Subcutaneous adipose tissue (tissue), 4 donors: ENCODE measurements around the gene LAMC3. TPM values are rescaled to one million over a fixed set of nuclear protein-coding genes. Genes with fewer than 3 reads are reported as not detected.

Experiments
- total RNA-seq, 4 donors: library from RNA; depleted of rRNA; stranded (reverse); fragments of >200 nt; gene quantifications; one replicate each; pipeline ENCODE4 v1.1.0, GENCODE V29; 2016
- TF ChIP-seq, protein P1 (sequence below): fragments of 450-650 bp; IDR thresholded peaks from one replicate; pipeline ENCODE4 v1.5.1; 2016; ENCODE audit warnings: low read depth, mild to moderate bottlenecking, control low read depth, antibody characterized with exemption, moderate library complexity

The LAMC3 gene
- total RNA-seq, 4 donors from 2014 or later, result 1.3 to 2.9 (median 1.9) TPM

DNA sequence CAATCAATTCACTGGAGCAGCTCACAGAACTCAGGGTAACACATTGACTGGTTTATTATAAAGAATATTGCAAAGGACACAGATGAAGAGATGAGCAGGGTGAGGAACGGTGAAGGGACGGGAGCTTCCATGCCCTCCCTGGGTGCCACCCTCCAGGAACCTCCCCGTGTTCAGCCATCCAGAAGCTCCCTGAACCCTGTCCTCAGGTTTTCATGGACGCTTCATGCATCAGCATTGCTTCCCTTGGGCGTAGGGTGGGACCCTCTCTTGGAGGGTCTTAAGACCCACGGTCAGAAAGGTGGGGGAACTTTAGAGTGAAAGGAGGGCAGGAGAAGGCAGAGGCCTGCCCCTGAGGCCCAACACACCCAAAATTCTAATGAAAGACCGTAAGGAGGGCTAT lies 12.8 kb downstream of the LAMC3 start:
- TF ChIP-seq, protein P1, sequence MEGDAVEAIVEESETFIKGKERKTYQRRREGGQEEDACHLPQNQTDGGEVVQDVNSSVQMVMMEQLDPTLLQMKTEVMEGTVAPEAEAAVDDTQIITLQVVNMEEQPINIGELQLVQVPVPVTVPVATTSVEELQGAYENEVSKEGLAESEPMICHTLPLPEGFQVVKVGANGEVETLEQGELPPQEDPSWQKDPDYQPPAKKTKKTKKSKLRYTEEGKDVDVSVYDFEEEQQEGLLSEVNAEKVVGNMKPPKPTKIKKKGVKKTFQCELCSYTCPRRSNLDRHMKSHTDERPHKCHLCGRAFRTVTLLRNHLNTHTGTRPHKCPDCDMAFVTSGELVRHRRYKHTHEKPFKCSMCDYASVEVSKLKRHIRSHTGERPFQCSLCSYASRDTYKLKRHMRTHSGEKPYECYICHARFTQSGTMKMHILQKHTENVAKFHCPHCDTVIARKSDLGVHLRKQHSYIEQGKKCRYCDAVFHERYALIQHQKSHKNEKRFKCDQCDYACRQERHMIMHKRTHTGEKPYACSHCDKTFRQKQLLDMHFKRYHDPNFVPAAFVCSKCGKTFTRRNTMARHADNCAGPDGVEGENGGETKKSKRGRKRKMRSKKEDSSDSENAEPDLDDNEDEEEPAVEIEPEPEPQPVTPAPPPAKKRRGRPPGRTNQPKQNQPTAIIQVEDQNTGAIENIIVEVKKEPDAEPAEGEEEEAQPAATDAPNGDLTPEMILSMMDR, result no peak

DNA sequence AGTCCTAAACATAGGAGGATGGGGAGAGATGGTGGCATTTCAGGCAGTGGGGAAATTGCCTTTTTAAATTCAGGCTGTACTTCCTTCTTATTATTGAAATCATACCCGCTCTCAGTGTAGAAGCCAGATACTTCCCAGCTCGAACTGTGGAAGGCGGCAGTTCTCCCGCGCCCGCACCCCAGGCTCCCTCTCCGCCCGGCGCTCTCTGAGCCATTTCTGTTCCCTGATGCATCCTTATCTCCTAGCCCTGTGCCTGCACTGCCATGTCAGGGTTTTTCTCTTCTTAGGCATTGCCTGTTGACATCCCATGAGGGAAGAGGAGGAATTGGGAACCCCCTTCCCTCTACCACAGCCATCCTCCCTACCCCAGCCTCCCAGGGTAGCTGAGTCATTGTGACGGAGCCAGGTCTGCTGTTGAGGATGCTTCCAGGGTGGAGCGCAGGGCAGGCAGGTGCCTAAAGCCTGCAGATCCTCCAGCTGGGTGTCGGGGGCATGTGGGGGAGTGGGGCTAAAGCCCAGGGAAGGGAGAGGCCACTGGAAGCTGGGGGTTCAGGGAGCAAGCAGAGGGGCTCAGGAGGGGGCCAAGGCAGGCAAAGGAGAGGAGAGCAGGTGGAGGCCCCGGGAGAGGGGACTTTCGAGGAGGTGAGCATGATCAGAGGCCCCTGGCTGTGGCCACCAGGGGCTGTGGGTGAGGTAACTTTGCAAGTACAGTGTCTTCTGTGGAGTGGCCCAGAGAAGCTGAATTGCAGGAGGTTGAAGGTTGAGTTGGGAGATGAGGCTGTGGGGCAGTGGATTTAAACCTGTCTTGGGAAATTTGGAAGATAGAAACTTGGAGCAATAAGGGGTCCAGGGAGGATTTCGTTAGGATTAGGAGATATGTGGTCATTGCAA lies 16.2 kb downstream of the LAMC3 start:
- TF ChIP-seq, protein P1, result no peak

DNA sequence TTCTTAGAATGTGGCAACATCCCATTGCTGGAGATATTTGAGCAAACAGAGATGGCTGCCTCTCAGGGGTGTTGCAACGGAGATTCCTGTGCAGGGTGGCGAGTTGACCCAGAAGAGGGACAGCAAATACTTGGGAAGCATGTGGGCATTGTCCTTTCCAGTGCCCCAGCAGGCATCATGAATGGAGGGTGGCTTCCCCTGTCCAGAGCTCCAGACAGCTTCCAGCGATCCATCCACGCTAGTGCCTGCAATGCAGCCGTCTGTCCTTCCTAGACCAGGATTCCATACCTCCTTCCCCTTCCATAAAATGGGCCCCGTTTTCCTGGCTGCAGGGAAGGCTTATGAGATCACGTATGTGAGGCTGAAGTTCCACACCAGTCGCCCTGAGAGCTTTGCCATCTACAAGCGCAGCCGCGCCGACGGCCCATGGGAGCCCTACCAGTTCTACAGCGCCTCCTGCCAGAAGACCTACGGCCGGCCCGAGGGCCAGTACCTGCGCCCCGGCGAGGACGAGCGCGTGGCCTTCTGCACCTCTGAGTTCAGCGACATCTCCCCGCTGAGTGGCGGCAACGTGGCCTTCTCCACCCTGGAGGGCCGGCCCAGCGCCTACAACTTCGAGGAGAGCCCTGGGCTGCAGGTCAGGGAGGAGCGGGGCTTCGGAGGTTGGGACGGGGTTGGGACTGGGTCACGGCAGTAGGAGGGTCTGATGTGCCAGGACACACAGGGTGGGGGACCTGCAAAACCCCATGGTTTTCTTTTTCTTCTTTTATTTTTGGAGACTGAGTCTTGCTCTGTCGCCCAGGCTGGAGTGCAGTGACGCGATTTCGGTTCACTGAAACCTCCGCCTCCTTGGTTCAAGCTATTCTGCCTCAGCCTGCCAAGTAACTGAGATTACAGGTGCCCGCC lies 17.2 kb downstream of the LAMC3 start:
- TF ChIP-seq, protein P1, result no peak

DNA sequence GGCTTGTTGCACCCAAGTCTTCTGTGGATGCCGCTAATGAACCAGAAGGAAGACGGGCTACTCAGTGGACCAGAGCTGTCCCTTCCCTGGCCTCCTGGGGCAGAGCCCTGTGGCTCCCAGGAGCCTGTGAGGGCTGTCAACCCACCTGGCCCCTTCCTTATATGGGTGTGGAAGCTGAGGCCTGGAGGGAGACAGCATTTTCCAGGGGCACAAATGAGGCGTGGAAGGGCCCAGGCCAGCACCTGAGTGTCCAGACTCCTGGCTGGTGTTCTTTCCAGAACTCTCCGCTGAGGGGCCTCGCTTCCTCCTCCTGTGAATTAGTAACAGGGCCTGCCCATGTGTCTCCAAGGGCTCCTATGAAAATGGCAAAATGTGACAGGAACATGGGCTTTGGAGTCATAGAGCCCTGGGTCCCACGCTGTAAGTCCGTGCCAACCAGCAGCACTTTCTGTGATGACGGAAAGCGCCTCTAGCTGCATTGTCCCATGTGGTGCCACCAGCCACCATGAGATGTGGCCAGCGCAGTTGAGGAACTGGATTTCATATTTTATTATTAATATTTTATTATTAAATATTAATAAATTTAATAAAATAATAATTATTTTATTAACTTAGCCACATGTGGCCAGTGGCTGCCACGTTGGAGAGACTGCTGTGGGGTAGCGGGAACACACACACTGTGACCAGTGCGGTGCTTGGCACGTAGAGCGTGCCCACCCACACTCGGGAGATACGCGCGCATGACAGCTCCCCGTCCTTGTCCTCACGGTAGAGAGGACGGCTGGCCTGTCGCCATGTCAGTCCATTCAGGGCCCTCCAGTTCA lies 18.3 kb downstream of the LAMC3 start:
- TF ChIP-seq, protein P1, result no peak

DNA sequence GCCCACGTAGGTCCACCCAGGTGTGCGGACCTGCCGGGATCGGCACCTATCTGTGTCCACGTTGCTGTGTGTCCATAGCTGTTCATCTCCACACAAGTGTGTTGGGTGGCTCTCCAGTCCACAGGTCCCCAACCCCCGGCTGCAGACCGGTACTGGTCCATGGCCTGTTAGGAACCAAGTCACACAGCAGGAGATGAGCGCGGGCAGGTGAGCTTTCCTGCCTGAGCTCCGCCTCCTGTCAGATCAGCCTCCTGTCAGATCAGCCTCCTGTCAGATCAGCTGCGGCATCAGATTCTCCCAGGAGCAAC lies 18.9 kb downstream of the LAMC3 start:
- TF ChIP-seq, protein P1, result no peak

DNA sequence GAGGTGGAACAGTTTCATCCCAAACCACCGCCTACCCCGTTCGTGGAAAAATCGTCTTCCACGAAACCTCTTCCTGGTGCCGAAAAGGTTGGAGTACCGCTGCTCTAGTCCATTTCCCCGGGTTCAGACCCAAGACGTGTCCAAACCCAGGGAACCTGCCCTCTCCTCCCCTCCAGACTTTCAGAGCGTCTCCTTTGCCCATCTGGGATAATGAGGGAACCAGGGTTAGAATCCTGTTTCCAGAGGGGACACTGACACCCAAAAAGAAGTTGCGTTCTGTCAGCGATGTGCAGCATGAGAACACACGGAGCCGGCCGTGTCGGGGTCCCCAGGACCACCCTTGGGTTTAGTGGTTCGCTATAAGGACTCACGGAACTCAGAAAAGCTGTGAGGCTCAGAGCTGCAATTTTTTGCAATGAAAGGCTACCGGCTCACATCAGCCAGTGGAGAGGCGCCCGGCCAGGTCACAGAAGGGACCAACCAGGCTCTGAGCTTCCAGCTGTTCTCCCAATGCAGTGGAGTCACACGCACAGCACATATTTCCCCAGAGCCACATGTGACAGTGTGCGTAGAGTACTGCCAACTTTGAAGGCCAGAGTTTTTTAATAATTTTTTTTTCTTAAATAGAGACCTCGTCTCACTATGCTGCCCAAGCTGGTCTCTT lies 19.4 kb downstream of the LAMC3 start:
- TF ChIP-seq, protein P1, result no peak
